Endothelial cell of umbilical vein (primary cell): ENCODE measurements around the gene MS4A15. TPM values are rescaled to one million over a fixed set of nuclear protein-coding genes. Genes with fewer than 3 reads are reported as not detected.

Source experiments
- BruUV-seq: library from RNA; stranded (reverse); fragments of 400-500 nt; replicated peaks from 2 replicates; lab custom pipeline; 2021; lab: Mats Ljungman, UMichigan
- CTCF ChIA-PET: fragments of 300-600, 350-600 bp; sonication (Branson Sonifier 250); formaldehyde crosslinking; loops from one replicate; lab custom pipeline; 2021; ENCODE audit warnings: antibody characterized with exemption, inconsistent platforms; lab: Charles Lee
- POLR2A ChIA-PET: fragments of 300-600, 350-600 bp; sonication (Branson Sonifier 250); formaldehyde crosslinking; loops from one replicate; lab custom pipeline; 2021; ENCODE audit warnings: antibody characterized with exemption, inconsistent platforms; lab: Charles Lee
- DNase-seq: peaks from one replicate; pipeline ENCODE4 v3.0.0-alpha.2; 2011; ENCODE audit warnings: low read depth, low spot score
- FAIRE-seq: peaks from 2 replicates; lab custom pipeline; 2011; peaks lifted over from hg19 to GRCh38; lab: Jason Lieb, UNC
- H2AFZ ChIP-seq: 2 replicates; pipeline ENCODE4 v1.6.0; 2012; ENCODE audit warnings: low read depth, low read length, control low read depth, inconsistent platforms
- H3K27ac ChIP-seq: 2 replicates; pipeline ENCODE4 v1.5.1; 2011; ENCODE audit warnings: low read depth, mild to moderate bottlenecking, control low read depth, low read length, moderate library complexity; ENCODE audit not compliant: insufficient read depth
- H3K27me3 ChIP-seq, 2 experiments: 2 replicates each; pipeline versions ENCODE4 v1.6.0 to v1.6.1; 2011; ENCODE audit warnings: low read length in 2 of 2, mixed read lengths in 1 of 2; ENCODE audit not compliant: control insufficient read depth in 2 of 2, insufficient read depth in 2 of 2
- H3K36me3 ChIP-seq, 2 experiments: 2 replicates in 1 of 2; 3 replicates in 1 of 2; pipeline ENCODE4 v1.5.1; 2011; ENCODE audit warnings: low read length in 2 of 2, mild to moderate bottlenecking in 1 of 2, moderate library complexity in 1 of 2; ENCODE audit not compliant: control insufficient read depth in 2 of 2, insufficient read depth in 2 of 2; ENCODE audit errors: extremely low read depth in 1 of 2
- H3K4me1 ChIP-seq: 3 replicates; pipeline ENCODE4 v1.5.1; 2011; ENCODE audit warnings: mild to moderate bottlenecking, low read length; ENCODE audit not compliant: control insufficient read depth, insufficient read depth; ENCODE audit errors: extremely low read depth
- H3K4me2 ChIP-seq: 2 replicates; pipeline ENCODE4 v1.6.1; 2011; ENCODE audit warnings: low read length, control low read depth, mixed read lengths; ENCODE audit not compliant: insufficient read depth
- H3K4me3 ChIP-seq, 3 experiments: fragments of 200-600 bp in 1 of 3; sonication (generic), shearing (Covaris generic) in 1 of 3; replicated peaks in 1 of 3; 2 replicates each; pipeline ENCODE4 v1.5.1; 2011 to 2016; ENCODE audit warnings: control low read depth in 3 of 3, low read length in 3 of 3, mild to moderate bottlenecking in 2 of 3, inconsistent platforms in 1 of 3, low read depth in 1 of 3, moderate library complexity in 1 of 3; ENCODE audit not compliant: insufficient read depth in 1 of 3
- H3K79me2 ChIP-seq: 2 replicates; pipeline ENCODE4 v1.6.0; 2012; ENCODE audit warnings: low read length, inconsistent platforms; ENCODE audit not compliant: control insufficient read depth, insufficient read depth
- H3K9ac ChIP-seq: replicated peaks from 2 replicates; pipeline ENCODE3; 2011; ENCODE audit warnings: low read length, control low read depth; ENCODE audit not compliant: insufficient read depth; ENCODE audit errors: extremely low read depth
- H3K9me1 ChIP-seq: replicated peaks from 3 replicates; pipeline ENCODE4 v1.6.0; 2011; ENCODE audit warnings: mild to moderate bottlenecking, low read length; ENCODE audit not compliant: control insufficient read depth, insufficient read depth; ENCODE audit errors: extremely low read depth
- H3K9me3 ChIP-seq: replicated peaks from 2 replicates; pipeline ENCODE4 v1.5.1; 2012; ENCODE audit warnings: low read length, inconsistent platforms; ENCODE audit not compliant: control insufficient read depth, insufficient read depth
- H4K20me1 ChIP-seq: replicated peaks from 2 replicates; pipeline ENCODE3; 2011; ENCODE audit warnings: mild to moderate bottlenecking, low read length; ENCODE audit not compliant: control insufficient read depth, insufficient read depth; ENCODE audit errors: extremely low read depth
- EZH2 ChIP-seq: IDR thresholded peaks from 2 replicates; pipeline ENCODE4 v1.6.1; 2012; ENCODE audit warnings: borderline replicate concordance, low read depth, mild to moderate bottlenecking, moderate library complexity, low read length, inconsistent platforms; ENCODE audit not compliant: severe bottlenecking
- FOS ChIP-seq: IDR thresholded peaks from 2 replicates; pipeline ENCODE4 v1.6.1; 2011; ENCODE audit warnings: mild to moderate bottlenecking, low read length, moderate library complexity, borderline replicate concordance; ENCODE audit not compliant: insufficient read depth
- GATA2 ChIP-seq: IDR thresholded peaks from 2 replicates; pipeline ENCODE4 v1.7.0; 2011; ENCODE audit warnings: low read depth, mild to moderate bottlenecking, moderate library complexity, mixed read lengths, low read length; ENCODE audit not compliant: insufficient read length, insufficient read depth
- JUN ChIP-seq: IDR thresholded peaks from 2 replicates; pipeline ENCODE4 v1.6.1; 2011; ENCODE audit warnings: borderline replicate concordance, low read depth; ENCODE audit not compliant: insufficient read length, insufficient read depth
- MYC ChIP-seq: IDR thresholded peaks from one replicate; pipeline ENCODE4 v1.6.1; 2011; ENCODE audit warnings: mild to moderate bottlenecking, low read depth, low read length
- POLR2A ChIP-seq: IDR thresholded peaks from 2 replicates; pipeline ENCODE4 v1.6.1; 2012; ENCODE audit warnings: low read depth, mild to moderate bottlenecking, control low read depth, low read length
- POLR2AphosphoS5 ChIP-seq: IDR thresholded peaks from 2 replicates; pipeline ENCODE4 v1.6.1; 2012; ENCODE audit warnings: low read depth, mild to moderate bottlenecking, control low read depth, low read length, moderate library complexity; ENCODE audit not compliant: insufficient read depth
- dilution Hi-C: fragments of 300-500 bp; cut with MboI; formaldehyde crosslinking; loops from one replicate; pipeline ENCODE4 v1.15.0; 2019; ENCODE audit warnings: low sequenced_read_pairs; ENCODE audit not compliant: extremely low pct_ligation_motif_present
- intact Hi-C: fragments of 100-400 bp; cut with micrococcal nuclease; formaldehyde crosslinking; loops from one replicate; pipeline ENCODE4 v1.10.0; 2022
- polyA plus RNA-seq, 4 experiments: library from polyadenylated mRNA; depleted of rRNA in 3 of 4; stranded (reverse) in 3 of 4; unstranded in 1 of 4; fragments of >200 nt; gene quantifications; 2 replicates each; pipeline versions ENCODE4 v1.2.1 to v1.2.3, GENCODE V29; 2011 to 2012; ENCODE audit warnings: missing spikeins in 1 of 4
- total RNA-seq: library from RNA; stranded (reverse); gene quantifications from 2 replicates; pipeline ENCODE4 v1.2.3, GENCODE V29; 2021
- TF ChIP-seq, protein P1 (sequence below), 2 donors: IDR thresholded peaks; 1 replicate in 1 of 2; 2 replicates in 1 of 2; pipeline ENCODE4 v1.5.1; 2011; ENCODE audit warnings: low read length in 2 of 2, mild to moderate bottlenecking in 2 of 2, moderate library complexity in 2 of 2, control low read depth in 1 of 2, inconsistent platforms in 1 of 2, low read depth in 1 of 2; ENCODE audit not compliant: insufficient read depth in 1 of 2; ENCODE audit errors: extremely low read depth in 1 of 2
- TF ChIP-seq, protein P2 (sequence below): IDR thresholded peaks from 2 replicates; pipeline ENCODE4 v1.6.1; 2011; ENCODE audit not compliant: insufficient read depth, insufficient read length

MS4A15 gene
- total and polyA plus RNA-seq, 2 donors (not counting 3 experiments of a cell fraction or from before 2014, with no cell fraction given): not detected

DNA sequence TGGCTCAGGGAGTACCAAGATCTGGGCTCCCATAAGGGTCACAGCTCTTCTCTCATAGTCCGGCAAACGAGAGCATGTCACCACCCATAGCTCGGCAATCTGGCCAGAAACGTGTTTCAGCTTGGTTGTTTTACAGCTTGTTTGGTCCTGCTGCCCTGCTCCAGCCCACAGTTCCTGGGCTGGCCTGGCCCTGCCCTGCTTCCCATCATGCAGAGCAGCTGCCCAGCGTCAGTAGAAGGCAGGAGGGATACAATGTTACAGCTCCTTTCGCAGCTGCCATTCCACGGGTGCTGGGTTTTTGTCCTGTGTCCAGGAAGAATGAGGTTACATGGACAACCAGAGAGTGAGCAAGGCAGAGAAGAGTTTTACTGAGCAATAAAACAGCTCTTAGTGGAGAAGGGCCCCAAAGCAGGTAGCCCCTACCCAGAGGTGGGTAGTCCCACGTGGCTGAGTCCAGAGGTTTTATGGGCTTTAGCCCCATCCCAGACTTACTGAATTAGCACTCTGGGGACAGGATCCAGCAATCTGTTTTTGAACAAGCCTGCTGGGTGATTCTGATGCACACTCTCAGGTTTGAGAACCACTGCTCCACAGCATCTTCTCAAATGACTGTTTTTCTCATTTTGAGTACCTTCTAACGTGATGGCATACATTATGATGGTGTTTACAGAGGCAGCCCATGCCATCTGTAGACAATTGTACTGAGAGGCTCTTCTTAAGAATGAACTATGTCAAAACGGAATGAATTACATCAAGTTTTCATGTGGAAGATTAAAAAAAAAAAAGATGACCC is 37.9 kb upstream of the MS4A15 start:
- Histone ChIP-seq H3K79me2 (no peaks in the 10 kb centered on the region), H3K27me3 (no peaks in the 10 kb centered on the region), H3K9me3 (no peaks in the 10 kb centered on the region), H3K9me1 (no peaks in the 10 kb centered on the region), H4K20me1 (no peaks in the 10 kb centered on the region), H3K27ac (no peak overlapping the region), H3K9ac (no peak overlapping the region), H3K4me2 (no peak overlapping the region), H3K4me1 (no peaks in the 10 kb centered on the region), H3K36me3 (no peaks in the 10 kb centered on the region), H3K4me3 (no peak overlapping the region), H2AFZ (no peak overlapping the region)
- no peak for DNase-seq
- intact Hi-C loops: no loop called here
- no TSS peak for BruUV-seq
- ChIA-PET POLR2A (no interaction called here), CTCF (no interaction called here)
- dilution Hi-C loops: no loop called here
- no peak for FAIRE-seq
- no peak for TF ChIP-seq POLR2AphosphoS5
- no peak for TF ChIP-seq MYC
- no peak for TF ChIP-seq EZH2
- no peak for TF ChIP-seq GATA2
- TF ChIP-seq, protein P1, sequence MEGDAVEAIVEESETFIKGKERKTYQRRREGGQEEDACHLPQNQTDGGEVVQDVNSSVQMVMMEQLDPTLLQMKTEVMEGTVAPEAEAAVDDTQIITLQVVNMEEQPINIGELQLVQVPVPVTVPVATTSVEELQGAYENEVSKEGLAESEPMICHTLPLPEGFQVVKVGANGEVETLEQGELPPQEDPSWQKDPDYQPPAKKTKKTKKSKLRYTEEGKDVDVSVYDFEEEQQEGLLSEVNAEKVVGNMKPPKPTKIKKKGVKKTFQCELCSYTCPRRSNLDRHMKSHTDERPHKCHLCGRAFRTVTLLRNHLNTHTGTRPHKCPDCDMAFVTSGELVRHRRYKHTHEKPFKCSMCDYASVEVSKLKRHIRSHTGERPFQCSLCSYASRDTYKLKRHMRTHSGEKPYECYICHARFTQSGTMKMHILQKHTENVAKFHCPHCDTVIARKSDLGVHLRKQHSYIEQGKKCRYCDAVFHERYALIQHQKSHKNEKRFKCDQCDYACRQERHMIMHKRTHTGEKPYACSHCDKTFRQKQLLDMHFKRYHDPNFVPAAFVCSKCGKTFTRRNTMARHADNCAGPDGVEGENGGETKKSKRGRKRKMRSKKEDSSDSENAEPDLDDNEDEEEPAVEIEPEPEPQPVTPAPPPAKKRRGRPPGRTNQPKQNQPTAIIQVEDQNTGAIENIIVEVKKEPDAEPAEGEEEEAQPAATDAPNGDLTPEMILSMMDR (IDR thresholded peaks at IDR 0.05; ENCODE audit: extremely low read depth in 1 of 2, insufficient read depth in 1 of 2, low read depth in 1 of 2, low read length in 2 of 2): no peak
- no peak for TF ChIP-seq POLR2A
- no peak for TF ChIP-seq FOS
- TF ChIP-seq, protein P2, sequence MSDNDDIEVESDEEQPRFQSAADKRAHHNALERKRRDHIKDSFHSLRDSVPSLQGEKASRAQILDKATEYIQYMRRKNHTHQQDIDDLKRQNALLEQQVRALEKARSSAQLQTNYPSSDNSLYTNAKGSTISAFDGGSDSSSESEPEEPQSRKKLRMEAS: no peak
- TF ChIP-seq JUN: no peak
